ENCODE measurements around the gene MRTO4.
"Not testable (repeated sequence)": the region's sequence is repeated elsewhere in the genome, so short reads cannot be mapped to it uniquely, and the experiment has no call there.

MRTO4 gene

DNA sequence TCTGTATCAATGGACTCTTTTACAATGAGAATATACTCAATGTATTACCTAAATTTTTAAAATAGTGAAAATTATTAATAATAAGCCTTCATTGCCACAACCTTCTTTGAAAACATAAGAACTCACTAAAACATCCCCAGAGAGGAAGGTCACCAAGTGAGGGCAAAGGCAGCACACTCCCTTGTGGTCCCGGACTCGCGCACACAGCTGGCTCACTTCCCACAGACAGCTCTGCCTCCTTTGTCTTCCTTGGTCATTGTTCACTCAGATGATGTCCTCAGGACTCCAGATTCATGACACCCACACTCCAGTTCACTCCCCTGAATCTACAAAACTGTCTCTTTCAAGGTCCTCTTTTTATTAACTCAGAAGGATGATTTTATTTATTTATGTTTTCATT is 22.4 kb upstream of the MRTO4 start:
- no peak for DNase-seq

GRCh38 chr1:19229828-19230325 is 21.7 kb upstream of the MRTO4 start:
- DNase-seq: no peak

DNA sequence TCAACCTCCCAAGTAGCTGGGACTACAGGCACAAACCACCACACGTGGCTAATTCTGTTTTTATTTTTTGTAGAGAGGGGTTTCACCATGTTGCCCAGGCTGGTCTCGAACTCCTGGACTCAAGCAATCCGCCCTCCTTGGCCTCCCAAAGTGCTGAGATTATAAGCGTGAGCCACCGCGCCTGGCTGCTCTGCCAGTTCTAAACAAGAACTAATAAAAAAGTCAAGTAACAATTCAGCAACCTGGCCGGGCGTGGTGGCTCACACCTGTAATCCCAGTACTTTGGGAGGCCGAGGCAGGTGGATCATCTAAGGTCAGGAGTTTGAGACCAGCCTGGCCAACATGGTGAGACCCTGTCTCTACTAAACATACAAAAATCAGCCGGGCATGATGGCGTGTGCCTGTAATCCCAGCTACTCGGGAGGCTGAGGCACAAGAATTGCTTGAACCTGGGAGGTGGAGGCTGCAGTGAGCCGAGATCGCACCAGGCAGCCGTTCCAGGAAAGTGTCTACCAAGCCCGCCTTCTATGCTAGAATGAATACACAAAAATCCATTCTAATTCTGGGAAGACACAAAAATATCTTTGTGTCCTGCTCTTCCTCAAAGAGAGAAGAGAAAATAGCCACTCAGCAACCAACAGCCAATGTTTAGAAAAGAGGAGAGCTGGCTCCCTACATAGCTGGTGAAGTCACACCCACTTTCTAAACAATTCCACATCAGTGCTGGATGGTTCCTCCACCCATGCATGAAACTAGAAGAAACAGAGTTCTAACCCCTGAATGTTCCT is 19.7 kb upstream of the MRTO4 start:
- DNase-seq: not testable (repeated sequence)

DNA sequence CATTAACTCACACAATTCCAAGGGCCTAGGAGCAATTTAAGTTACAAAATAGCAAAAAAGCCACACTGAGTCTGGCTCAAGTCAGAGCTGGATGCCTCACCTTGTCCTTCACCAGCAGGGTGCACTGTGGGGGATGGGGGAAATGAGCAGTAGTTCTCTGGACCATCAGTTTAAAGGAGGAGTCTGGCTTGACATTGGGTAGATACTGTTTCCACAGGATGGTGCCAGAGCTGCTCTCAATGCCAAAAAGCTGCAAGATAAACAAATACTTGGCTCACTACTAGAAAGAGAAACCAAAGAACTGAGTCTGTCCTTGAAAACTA is 19.1 kb upstream of the MRTO4 start:
- DNase-seq: no peak

DNA sequence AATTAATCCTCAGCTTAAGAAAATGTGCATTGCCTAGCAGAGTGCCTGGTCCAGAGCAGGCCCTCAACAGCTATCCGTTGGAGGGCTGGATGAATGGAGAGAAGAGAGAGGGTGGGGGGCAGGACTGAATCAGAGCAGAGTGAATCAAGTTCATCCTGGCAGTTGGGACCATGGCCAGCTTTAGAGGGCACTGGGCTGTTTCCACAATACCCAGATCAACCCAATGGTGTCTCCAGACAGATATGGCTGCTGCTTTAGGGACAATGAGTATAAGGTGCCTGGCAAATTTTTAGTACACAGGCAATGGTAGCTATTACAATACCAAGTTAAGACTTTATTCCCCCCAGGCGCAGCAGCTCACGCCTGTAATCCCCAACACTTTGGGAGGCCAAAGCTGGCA is 17.4 kb upstream of the MRTO4 start:
- no peak for DNase-seq

DNA sequence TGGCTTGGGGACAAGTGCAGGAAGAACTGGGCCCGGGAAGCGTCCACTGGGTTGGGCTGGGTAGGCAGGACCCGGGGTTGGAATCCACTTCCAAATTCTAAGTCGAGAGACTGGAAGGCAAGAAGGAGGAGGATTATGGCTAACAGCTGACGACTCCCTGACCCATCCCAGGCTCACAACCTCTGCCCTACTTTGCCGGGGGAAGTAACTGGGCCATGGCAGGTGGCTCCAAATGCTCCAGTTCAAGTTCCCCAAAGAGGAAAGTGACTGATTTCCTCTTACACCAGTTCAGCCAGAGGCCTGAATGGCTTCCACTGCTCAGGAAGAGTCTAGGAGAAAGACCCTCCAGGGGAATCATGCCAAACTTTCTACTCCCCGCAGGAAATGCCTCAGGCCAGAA is 11.7 kb upstream of the MRTO4 start:
- no peak for DNase-seq

GRCh38 chr1:19240673-19241538 is 10.7 kb upstream of the MRTO4 start:
- peak; percentile 44 for DNase-seq

GRCh38 chr1:19250629-19251304 is 838 bp upstream of the MRTO4 start:
- no peak for DNase-seq

DNA sequence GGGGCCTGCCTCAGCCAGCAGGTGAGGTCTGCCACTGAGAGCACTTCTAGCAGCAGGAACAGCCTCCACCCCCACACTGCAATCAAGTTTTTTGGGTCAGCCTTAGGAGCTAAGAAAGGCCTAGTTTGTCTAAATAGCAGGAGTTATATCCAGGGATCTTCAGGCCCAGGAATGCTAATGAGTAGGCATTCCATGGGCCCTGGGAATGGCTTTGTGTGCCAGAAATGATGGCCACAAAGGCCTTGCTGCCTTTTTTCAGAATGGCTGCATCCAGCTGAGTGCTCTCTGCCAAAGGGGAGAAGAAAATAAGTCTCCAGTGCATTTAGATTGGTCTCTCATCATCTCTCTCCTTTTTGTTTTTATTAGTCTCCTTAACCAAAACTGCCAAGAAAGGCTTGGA is 2.8 kb downstream of the MRTO4 start:
- DNase-seq: no peak

DNA sequence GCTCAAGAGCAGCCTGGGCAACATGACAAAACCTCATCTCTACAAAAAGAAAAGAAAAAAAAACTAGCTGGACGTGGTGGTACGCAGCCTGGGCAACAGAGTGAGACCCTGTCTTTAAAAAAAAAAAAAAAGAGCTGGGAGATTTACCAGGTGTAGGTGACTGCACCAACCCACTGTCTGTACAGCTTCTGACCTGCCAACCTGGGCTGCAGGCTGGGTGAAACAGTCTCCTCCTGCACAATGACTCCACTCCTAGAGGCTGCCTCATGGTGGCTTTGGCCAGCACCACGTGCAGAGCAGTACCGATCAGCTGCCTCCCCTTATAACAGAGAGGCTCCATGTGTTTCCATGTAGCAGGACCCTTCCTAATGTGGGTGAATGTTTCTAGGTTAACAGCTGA is 3.7 kb downstream of the MRTO4 start:
- DNase-seq: no peak

GRCh38 chr1:19256301-19256700 is 4.7 kb downstream of the MRTO4 start:
- DNase-seq: not testable (repeated sequence)

DNA sequence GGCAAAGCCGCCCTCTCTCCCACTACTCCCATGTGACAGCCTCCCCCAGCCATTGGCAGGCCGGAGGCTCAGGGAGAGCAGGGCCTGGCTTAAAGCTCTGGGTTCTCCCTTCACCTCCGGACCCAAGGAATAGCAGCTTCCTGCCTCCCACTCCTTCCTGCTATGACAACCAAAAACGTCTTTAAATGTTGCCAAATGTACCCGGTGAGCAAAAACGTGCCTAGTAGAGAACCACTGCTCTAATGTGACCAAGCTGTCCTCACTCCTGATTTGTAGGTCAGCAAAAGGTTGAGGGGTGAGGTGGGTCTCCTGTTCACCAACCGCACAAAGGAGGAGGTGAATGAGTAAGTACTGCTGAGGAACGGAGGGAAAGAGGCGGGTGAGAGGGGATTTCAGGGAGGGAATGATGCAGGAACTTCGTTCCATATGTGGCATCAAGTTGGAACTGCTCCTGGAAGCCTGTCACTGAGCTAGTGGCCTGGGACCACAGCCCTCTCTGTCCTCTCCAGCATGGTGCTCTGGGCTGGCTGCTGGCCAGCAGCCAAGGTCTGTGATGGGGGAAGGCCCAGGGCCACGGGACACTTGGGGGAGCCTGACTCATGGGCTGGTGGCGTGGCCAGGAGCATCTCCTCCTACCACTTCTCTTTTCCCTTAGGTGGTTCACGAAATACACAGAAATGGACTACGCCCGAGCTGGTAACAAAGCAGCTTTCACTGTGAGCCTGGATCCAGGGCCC is 5.7 kb downstream of the MRTO4 start:
- no peak for DNase-seq

- DNase-seq: no peak
These were observed 6.7 kb downstream of the MRTO4 start for GRCh38 chr1:19258353-19258752.

- DNase-seq: no peak
These were observed 8.9 kb downstream of the MRTO4 start for GRCh38 chr1:19260211-19261138.

- no peak for DNase-seq
These were observed 10.4 kb downstream of the MRTO4 start for GRCh38 chr1:19262047-19262446.

DNA sequence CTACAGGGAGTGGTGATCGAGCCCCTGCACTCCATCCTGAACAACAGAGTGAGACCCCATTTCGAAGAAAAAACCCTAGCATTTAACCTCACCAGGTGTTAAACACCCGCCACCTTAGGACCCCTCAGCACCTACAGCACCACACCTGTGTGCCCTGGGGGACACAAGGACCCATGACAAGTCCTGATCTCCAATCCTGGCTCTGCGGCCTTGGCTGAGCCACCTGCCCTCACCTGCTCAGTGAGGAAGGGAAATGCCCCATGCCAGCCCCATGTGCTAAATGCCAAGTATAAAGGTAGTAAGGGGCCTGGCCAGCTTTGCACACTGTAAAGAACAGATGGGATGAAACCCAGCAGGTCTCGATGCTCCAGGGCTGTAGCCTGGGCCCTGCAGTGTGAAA is 11.1 kb downstream of the MRTO4 start:
- no peak for DNase-seq

DNA sequence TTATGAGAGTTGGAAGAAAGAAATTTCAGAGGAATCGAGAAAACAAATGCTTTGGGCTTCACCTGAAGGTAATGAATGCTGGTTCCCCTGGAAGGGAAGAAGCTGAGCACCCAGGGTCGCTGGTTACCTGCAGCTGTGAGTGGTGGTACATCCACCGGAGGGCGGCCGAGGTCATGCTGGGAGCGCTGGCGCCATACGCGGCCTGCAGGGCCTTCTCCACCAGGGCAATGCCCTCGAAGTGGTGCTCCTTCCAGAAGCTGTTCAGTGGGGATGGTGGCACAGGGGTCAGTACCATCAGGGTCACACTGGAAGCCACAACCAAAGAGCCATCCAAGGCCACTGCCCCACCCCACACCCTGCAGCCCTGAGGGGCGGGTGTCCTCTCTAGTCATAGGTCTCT is 16.8 kb downstream of the MRTO4 start:
- no peak for DNase-seq

GRCh38 chr1:19269427-19270342 is 18.1 kb downstream of the MRTO4 start:
- not testable (repeated sequence) for DNase-seq

DNA sequence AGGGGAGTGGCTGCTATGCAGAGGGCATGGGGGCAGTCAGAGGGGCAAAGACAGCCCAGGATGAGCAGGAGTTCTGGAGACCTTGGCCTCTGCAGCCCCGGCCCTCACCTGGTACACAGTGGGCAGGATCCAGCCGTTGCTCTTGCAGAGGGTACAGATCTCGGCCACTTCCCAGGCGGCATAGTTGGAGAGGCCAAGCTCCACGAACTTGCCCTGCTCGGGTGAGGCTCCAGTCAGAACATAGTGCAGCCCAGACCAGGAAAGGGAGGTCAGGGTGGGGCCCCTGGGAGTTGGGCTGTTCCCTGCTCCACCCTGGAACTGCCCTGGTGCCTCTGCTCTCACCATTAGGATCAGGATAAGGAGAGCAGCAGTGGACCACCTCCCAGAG is 18.7 kb downstream of the MRTO4 start:
- DNase-seq: not testable (repeated sequence)

GRCh38 chr1:19272064-19272463 is 20.5 kb downstream of the MRTO4 start:
- DNase-seq: no peak
